GM10266 (cell line): ENCODE results near the gene CYFIP1.

Source experiments
- DNase-seq: peaks from one replicate; pipeline ENCODE4 v3.0.0; 2012; ENCODE audit errors: extremely low spot score
- CTCF ChIP-seq: IDR thresholded peaks from 2 replicates; pipeline ENCODE4 v1.5.1; 2012; ENCODE audit warnings: mild to moderate bottlenecking, low read depth; ENCODE audit not compliant: control insufficient read depth, insufficient read depth; ENCODE audit errors: missing control alignments

Gene CYFIP1

GRCh38 chr15:22888120-22888859, 91.9 kb downstream of the CYFIP1 start:
- no peak for DNase-seq

GRCh38 chr15:22887157-22887951, 92.8 kb downstream of the CYFIP1 start:
- no peak for TF ChIP-seq CTCF
- no peak for DNase-seq

More at GRCh38 chr15:22888120-22888859, 91.9 kb downstream of the CYFIP1 start:
- TF ChIP-seq CTCF = no peak

- DNase-seq = no peak
- TF ChIP-seq CTCF = no peak
These were observed 95.0 kb downstream of the CYFIP1 start for GRCh38 chr15:22885120-22885519.

GRCh38 chr15:22884344-22884743, 95.8 kb downstream of the CYFIP1 start:
- DNase-seq = no peak
- peak; percentile 12 for TF ChIP-seq CTCF

GRCh38 chr15:22883196-22883595, 97.0 kb downstream of the CYFIP1 start:
- no peak for DNase-seq

DNA sequence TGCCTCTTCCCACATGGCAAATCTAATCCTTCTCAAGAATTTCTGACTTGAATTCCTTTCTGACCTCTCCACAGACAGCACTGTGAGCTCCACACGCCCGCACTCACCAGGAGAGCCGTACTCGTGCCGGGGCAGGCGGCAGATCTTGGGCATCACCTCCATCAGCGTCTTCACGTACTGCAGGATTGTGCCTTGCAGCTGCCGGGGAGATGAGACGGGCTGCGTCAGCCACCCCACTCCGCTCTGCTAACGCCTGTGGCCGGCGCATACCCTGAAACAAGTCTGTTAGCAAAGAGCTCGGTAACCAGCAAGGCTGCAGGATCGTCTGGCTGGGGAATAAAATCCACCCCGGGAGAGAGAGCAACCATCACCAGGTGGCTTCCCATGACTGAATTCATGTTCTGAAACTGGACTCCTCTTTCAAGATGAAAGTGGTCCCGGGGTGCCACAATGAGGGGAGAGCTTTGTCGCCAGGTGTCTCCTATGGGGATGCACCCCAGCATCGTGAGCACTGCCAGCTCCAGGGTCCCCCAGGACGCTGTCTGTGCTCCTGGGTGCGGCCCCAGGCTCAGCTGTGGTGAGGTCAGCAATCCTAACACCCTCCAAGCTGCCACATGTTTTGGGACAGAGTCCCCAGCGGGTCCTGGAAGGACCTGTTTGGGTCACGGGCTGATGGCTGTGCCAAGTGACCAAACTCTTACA, 98.3 kb downstream of the CYFIP1 start:
- no peak for DNase-seq
- no peak for TF ChIP-seq CTCF

More at GRCh38 chr15:22883196-22883595, 97.0 kb downstream of the CYFIP1 start:
- TF ChIP-seq CTCF = no peak
